Spinal cord (tissue), 10 donors: ENCODE measurements around the gene KIF25. TPM values are rescaled to one million over a fixed set of nuclear protein-coding genes. Genes with fewer than 3 reads are reported as not detected.

Experiments used
- DNase-seq, 6 donors: peaks; one replicate each; pipeline versions ENCODE4 v3.0.0 to v3.0.0-alpha.2; 2013 to 2015; ENCODE audit warnings: low spot score in 6 of 6, low read depth in 4 of 6
- H3K27ac ChIP-seq: one replicate; pipeline ENCODE4 v1.5.1; 2013; ENCODE audit warnings: low read depth, low read length, control low read depth
- H3K27me3 ChIP-seq: one replicate; pipeline ENCODE4 v1.6.1; 2013; ENCODE audit warnings: low read length; ENCODE audit not compliant: control insufficient read depth, insufficient read depth
- H3K36me3 ChIP-seq: one replicate; pipeline ENCODE4 v1.6.1; 2013; ENCODE audit warnings: low read length; ENCODE audit not compliant: control insufficient read depth, insufficient read depth
- H3K4me1 ChIP-seq: one replicate; pipeline ENCODE4 v1.6.1; 2013; ENCODE audit warnings: low read length; ENCODE audit not compliant: control insufficient read depth, insufficient read depth
- H3K4me3 ChIP-seq: one replicate; pipeline ENCODE4 v1.5.1; 2013; ENCODE audit warnings: low read depth, low read length, control low read depth
- H3K9me3 ChIP-seq: one replicate; pipeline ENCODE4 v1.6.1; 2013; ENCODE audit warnings: low read length; ENCODE audit not compliant: control insufficient read depth, insufficient read depth
- WGBS: methylation state at CpG from one replicate; pipeline ENCODE4 v1.1.5; 2013; ENCODE audit warnings: missing lambda C conversion rate; ENCODE audit not compliant: insufficient coverage; 5-methylcytosine and 5-hydroxymethylcytosine counted together
- polyA plus RNA-seq, 2 donors: library from polyadenylated mRNA; unstranded; fragments of 120-200 nt; gene quantifications; one replicate each; pipeline ENCODE4 v1.2.1, GENCODE V29; 2013; ENCODE audit not compliant: insufficient read length in 2 of 2
- total RNA-seq, 2 donors: library from RNA; depleted of rRNA in 1 of 2; stranded (reverse); fragments of 120-200 nt in 1 of 2; fragments of >200 nt in 1 of 2; gene quantifications; one replicate each; pipeline versions ENCODE4 v1.2.3 to v1.2.4, GENCODE V29; 2013 to 2014
- donor health status: healthy.

The KIF25 gene
- total and polyA plus RNA-seq, 4 donors = 1.2 to 3.0 (median 2.2) TPM; not detected in 1

DNA sequence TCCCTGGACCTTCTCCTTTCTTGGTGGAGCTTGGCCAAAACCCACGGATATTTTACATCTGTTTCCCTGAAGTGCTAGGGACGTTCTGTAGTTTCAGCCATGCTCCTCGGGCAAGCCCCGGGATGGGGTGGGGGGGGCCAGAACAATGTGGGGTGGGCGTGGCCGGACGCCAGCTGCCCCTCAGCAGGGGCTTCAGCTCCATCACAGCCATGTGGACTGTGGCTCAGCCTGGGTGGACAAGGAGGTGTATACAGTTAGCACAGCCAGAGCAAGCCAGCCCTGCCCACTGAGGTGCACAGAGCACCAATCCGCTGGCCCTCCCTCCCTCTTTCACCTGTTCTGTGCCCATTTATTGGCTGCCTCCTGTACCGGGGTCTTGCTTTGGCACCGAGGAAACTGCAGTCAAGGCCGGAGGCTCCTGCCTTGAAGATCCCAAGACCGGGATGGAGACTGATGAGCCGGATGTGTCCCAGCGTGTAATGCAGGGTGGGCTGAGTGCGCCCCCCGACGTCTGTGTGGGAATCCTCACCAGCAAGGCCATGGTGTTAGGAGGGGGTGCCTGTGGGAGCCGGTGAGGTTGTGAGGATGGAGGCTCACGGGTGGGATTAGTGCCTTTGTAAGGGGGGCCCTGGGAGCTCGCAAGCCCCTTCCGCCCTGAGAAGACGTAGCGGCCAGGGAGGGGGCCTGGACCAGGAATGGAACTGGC is 53.6 kb downstream of the KIF25 start:
- Histone ChIP-seq H3K27ac (no peak overlapping the region), H3K4me3 (no peak overlapping the region), H3K4me1 (peaks cover 24% of the 10 kb centered on the region), H3K9me3 (no peaks in the 10 kb centered on the region), H3K36me3 (no peaks in the 10 kb centered on the region), H3K27me3 (no peaks in the 10 kb centered on the region)
- DNase-seq = no peak
- 64% methylated on average over 22 of the region's 23 CpGs for WGBS

DNA sequence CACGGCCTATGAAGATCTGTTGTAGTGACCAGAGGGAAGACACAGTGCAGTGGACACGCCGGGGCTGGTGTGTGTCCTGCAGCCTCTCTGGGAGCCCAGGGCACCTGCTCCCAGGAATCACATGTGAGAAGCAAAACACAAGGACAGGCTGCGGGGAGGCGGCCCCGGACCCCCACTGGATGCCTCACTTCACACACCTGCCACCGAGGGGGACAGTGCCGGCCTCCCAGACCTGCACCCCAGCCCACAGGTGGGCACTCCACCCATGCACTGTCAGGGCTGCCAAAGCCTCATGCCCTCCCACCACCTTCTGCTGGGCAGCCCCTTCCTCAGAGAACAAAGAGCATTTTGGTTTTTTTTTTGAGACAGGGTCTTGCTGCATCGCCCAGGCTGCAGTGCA is 54.2 kb downstream of the KIF25 start:
- no peak for DNase-seq
- Histone ChIP-seq H3K4me3 (no peak overlapping the region), H3K27me3 (no peaks in the 10 kb centered on the region), H3K4me1 (peaks cover 20% of the 10 kb centered on the region), H3K9me3 (no peaks in the 10 kb centered on the region), H3K36me3 (no peaks in the 10 kb centered on the region), H3K27ac (no peak overlapping the region)
- 96% methylated on average over 9 of the region's 9 CpGs for WGBS

DNA sequence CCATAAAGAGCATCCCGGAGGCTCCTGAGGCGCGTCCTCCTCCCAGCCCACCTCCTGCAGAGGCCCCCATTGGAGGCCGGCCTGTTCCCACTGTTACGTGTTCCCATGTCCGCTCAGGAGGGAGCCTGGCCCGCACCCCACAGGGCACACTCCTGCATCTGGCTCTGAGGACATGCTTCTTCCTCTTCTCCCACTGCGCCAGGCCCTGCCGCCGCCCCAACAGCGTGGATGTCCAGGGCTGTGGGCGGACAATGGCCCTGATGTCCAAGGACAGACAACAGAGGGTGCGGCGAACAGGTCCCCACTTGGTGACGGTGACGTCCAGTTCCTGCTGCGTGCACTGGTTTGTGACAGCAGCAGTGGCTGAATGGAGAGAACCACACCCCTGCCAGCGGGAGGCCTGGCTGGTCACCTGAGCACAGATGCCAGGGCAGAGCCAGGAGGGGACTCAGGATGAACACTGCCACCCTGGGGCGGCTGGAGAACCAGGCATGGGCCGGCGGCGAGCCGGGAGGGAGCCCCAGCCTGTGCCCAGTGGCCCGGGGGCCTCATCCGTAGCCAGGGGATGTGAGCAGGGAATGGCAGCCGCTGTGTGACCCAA is 54.9 kb downstream of the KIF25 start:
- H3K4me1 ChIP-seq = peaks cover 20% of the 10 kb centered on the region
- H3K36me3 ChIP-seq = peaks cover 3% of the 10 kb centered on the region
- H3K4me3 ChIP-seq = no peak overlapping the region

DNA sequence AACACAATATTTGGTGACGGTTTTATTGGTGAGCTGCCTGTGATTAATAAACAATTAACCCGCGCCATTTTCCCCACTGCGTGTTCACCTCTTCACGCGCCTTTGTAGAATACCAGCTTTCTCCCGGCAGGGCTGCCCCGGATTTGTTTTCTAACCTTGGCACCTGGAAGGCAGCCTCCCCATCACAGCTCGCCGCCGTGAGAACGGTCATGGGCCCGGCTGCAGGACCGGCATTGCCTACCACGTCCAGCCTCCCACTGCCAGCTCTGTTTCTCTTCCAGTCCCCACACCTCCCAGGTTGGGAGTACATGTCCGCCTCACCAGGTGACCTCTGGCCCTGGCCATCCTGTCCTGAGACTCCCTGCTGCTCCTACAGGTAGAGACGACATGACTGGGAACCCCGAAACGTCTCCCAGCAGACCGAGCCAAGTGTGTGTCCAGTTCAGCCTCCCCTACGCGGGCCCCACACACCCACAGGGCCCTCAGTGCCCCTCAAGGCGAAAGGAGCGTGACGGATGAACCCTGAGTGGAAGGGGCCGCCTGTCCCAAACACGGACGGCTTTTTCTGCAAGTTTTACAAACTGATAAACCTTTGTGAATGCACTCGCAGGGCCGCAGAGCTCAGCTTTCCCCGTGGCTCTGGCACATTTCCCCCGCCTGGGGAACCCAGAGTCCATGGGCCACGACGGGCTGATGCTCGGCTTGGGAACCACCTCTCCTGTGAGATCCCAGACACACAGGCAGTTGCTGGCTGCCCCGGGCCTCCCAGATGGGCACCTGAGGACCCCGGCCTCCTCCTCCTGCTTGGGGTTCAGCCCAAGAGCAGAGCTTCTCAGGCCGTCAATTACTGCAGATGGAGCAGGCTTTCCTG is 55.9 kb downstream of the KIF25 start:
- H3K4me3 ChIP-seq = no peak overlapping the region
- no peak overlapping the region for H3K27ac ChIP-seq
- no peaks in the 10 kb centered on the region for H3K27me3 ChIP-seq
- H3K9me3 ChIP-seq = no peaks in the 10 kb centered on the region
- peaks cover 3% of the 10 kb centered on the region for H3K36me3 ChIP-seq
- 84% methylated on average over 37 of the region's 38 CpGs for WGBS
- H3K4me1 ChIP-seq = peaks cover 14% of the 10 kb centered on the region
- DNase-seq = no peak

More for the DNA sequence above, 54.9 kb downstream of the KIF25 start:
- DNase-seq = no peak
- Histone ChIP-seq H3K27me3 (no peaks in the 10 kb centered on the region), H3K27ac (no peak overlapping the region), H3K9me3 (no peaks in the 10 kb centered on the region)
- WGBS = 89% methylated on average over 25 of the region's 26 CpGs

DNA sequence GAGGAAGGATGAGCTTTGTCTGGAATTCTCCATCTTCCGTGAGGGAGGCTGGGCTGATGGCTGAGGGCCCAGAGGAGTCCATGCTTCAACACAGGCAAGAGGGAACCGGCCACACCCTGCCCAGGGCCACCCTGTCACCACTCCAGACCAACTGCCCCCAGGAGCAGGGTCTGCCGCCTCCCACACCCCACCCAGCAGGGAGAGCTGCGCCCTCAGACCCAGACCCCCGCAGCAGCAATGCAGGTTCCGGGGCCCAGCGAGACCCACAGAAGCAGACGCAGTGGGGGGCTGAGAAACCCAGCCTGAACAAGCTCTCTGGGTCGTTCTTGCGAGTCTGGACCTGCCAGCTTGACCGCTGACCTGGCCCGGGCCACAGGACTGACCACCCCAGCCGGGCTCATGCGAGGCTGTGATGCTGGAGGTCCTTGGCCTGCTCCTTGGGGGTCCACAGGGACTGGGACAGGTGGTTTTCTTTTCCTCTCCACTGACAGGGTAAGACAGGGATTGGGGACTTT is 56.5 kb downstream of the KIF25 start:
- H3K27ac ChIP-seq = no peak overlapping the region
- 89% methylated on average over 12 of the region's 14 CpGs for WGBS
- H3K4me1 ChIP-seq = peaks cover 7% of the 10 kb centered on the region
- no peaks in the 10 kb centered on the region for H3K9me3 ChIP-seq
- no peak for DNase-seq
- H3K27me3 ChIP-seq = no peaks in the 10 kb centered on the region
- no peak overlapping the region for H3K4me3 ChIP-seq
- H3K36me3 ChIP-seq = peaks cover 3% of the 10 kb centered on the region

DNA sequence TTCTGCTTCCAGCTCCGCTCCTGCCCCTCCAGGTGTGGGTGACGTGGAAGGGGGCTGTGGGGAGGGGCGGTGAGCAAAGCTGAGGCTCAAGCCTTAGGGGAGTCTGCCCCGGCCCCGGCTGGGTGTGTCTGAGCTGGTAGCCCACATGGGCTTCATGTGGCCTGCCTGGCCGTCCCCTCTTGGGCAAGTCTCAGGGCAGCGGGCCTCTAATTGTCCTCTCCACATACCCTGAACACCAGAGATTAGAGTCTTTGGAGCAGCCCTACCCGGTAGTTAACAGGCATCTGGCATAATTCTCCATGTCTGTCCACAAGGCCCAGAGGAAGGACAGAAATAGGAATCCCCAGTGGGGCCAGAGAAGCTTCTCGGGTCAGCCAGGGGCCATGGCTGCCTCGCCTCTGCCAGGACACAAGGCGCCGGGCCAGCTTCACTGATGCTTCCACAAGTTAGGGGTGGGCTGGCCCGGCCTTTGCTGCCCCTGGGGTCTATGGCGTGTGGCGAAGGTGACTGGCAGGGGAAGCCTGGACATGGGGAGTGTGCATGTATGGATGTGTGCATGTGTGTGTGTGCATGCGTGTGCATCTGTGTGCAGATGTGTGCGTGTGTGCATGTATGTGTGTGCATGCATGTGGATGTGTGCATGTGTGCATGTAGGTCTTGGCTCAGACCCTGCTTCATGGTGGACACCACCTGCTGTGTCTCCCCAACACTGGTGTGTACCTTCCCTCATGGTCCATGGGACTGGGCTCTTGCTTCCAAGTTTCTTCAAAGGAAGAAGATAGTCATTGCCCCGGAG is 57.5 kb downstream of the KIF25 start:
- no peak for DNase-seq
- peaks cover 3% of the 10 kb centered on the region for H3K36me3 ChIP-seq
- 91% methylated on average over 17 of the region's 18 CpGs for WGBS
- H3K4me1 ChIP-seq = peaks cover 7% of the 10 kb centered on the region
- no peaks in the 10 kb centered on the region for H3K27me3 ChIP-seq
- no peaks in the 10 kb centered on the region for H3K9me3 ChIP-seq
- H3K27ac ChIP-seq = no peak overlapping the region
- no peak overlapping the region for H3K4me3 ChIP-seq

DNA sequence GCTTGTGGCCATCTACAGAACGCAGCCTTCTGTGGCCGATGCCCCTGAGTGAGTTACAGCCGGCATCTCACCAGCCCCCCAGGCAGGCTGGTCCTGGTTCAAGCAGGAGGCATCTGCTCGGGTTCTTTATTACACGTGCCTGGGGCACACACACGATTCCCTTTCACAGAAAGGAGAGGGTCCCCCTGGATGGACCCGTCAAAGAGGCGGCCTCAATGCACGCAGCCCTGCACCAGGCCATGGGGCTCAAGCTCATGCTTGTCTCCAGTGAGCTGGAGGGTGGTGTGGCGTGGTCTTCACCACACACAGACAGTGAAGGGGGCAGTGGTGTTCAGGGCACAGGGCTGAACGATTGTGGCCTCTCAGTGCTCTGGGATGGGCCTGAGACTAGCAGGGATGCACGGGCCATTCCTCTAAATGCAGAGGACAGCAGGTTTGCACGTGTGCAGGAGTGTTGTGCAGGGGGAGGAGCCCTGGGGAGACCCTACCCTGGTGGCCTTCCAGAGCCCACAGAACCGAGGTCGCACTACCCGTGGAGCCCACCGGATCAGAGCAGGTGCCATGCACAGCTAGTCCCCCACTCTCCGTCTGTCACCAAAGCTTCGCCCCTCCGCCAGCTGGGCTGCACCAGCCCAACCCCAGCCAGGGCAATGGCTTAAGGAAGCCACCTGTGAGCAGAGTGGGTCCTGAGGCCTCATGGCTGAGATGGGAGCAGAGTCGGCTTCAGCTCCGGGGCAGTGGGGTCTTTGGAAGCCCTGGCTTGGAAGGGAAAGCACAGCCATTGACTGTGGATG is 58.4 kb downstream of the KIF25 start:
- Histone ChIP-seq H3K27ac (no peak overlapping the region), H3K27me3 (no peaks in the 10 kb centered on the region), H3K4me3 (no peak overlapping the region), H3K9me3 (no peaks in the 10 kb centered on the region), H3K36me3 (peaks cover 3% of the 10 kb centered on the region), H3K4me1 (peaks cover 16% of the 10 kb centered on the region)
- WGBS = 87% methylated on average over 22 of the region's 22 CpGs
- DNase-seq = no peak

DNA sequence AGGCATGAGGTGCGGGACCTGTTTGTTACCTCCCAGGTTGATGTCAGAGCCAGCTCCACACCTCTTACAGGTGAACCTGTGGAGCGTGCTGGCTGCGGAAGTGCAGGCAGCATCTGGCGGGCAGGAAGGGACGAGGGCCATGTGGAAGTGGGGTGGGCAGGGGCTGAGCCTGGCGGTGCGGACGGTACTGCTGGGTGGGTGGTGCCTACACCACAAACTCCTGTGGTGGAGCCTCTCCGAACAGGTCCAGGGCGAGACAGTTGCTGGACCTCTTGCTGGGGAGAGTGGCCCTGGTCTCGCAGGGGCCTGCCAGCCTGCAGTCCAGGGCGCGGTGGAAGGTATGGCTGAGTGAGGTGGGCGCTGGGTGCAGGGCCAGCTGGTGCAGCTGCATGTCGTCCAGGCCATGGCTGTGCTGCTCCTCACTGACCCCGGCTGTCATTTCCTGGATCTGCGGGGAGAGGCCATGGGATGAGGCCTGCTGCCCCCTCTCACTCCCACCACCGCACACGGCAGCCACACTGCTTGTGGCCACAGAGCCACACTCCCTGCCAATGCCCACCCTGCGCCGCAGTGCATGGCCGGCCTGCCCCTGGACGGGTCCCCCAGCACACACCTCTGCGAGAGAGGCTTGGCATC is 59.5 kb downstream of the KIF25 start:
- 88% methylated on average over 23 of the region's 24 CpGs for WGBS

More for the DNA sequence above, 59.5 kb downstream of the KIF25 start:
- Histone ChIP-seq H3K4me1 (peaks cover 16% of the 10 kb centered on the region), H3K27ac (no peak overlapping the region), H3K9me3 (no peaks in the 10 kb centered on the region), H3K27me3 (no peaks in the 10 kb centered on the region), H3K4me3 (no peak overlapping the region), H3K36me3 (peaks cover 3% of the 10 kb centered on the region)
- DNase-seq = no peak
